Activated T-helper 2 cell treated with anti-CD3 and anti-CD28 coated beads, Interferon-gamma antibody, Interleukin-2, Interleukin-4, amounts not matched to agents 10 μg/mL and 5 μg/mL and 100 μg/mL, durations not matched to agents 14 hours and 24 hours and 36 hours (primary cell): ENCODE results near the gene SNX8. TPM values are rescaled to one million over a fixed set of nuclear protein-coding genes. Genes with fewer than 3 reads are reported as not detected.
A peak's percentile ranks its signal among the peaks of the same experiment; 100 is the strongest.

Source experiments
- DNase-seq: peaks from one replicate; pipeline ENCODE4 v3.0.0; 2021; ENCODE audit warnings: low spot score
- H3K27ac Mint-ChIP-seq: one replicate; pipeline ENCODE4 v1.8.0; 2021; ENCODE audit warnings: mixed read lengths
- H3K27me3 Mint-ChIP-seq: one replicate; pipeline ENCODE4 v1.8.0; 2021; ENCODE audit warnings: low read depth, mixed read lengths
- H3K36me3 Mint-ChIP-seq: one replicate; pipeline ENCODE4 v1.8.0; 2021; ENCODE audit warnings: low read depth, mixed read lengths
- H3K4me1 Mint-ChIP-seq: one replicate; pipeline ENCODE4 v1.8.0; 2021; ENCODE audit warnings: low read depth, mixed read lengths
- H3K4me3 Mint-ChIP-seq: one replicate; pipeline ENCODE4 v1.8.0; 2021; ENCODE audit warnings: low read depth, mild to moderate bottlenecking, moderate library complexity, mixed read lengths
- H3K9me3 Mint-ChIP-seq: one replicate; pipeline ENCODE4 v1.8.0; 2021; ENCODE audit warnings: mixed read lengths
- intact Hi-C: fragments of 100-400 bp; cut with micrococcal nuclease; formaldehyde crosslinking; loops from one replicate; pipeline ENCODE4 v1.15.1; 2023
- total RNA-seq: library from RNA; stranded (reverse); gene quantifications from 2 replicates; pipeline ENCODE4 v1.2.3, GENCODE V29; 2022

Gene SNX8
- total RNA-seq, 1 donor from 2014 or later = 38.7 TPM

DNA sequence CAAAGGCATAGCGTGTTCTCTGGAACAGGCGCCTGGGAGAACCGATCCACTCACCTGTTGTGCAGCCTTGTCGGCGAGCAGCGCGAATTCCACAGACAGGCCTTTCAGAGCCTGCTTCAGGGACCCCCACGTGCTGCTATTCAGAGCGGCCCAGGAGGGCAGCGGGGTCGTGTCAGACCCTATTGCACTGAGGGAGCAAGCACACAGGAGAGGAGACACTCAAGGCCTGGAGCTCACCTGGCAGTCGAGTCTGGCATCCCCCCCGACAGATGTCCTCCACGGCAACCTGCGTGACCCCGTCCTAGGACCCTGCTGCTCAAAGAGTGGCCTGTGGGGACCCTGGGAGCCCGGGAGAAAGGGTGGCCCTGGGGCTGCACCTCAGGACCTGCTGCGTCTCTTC, 51.1 kb downstream of the SNX8 start:
- no peak for DNase-seq
- Mint-ChIP-seq H3K27me3 (no peaks in the 10 kb centered on the region), H3K9me3 (no peaks in the 10 kb centered on the region), H3K27ac (no peak overlapping the region), H3K36me3 (peaks cover 4% of the 10 kb centered on the region), H3K4me3 (no peak overlapping the region), H3K4me1 (peaks cover 6% of the 10 kb centered on the region)
- intact Hi-C loops = no loop called here

GRCh38 chr7:2261611-2262010, 52.6 kb downstream of the SNX8 start:
- DNase-seq = no peak
- Mint-ChIP-seq H3K36me3 (peaks cover 7% of the 10 kb centered on the region), H3K4me3 (no peak overlapping the region), H3K9me3 (no peaks in the 10 kb centered on the region), H3K27ac (peak overlapping the region; percentile 68), H3K4me1 (peaks cover 6% of the 10 kb centered on the region), H3K27me3 (no peaks in the 10 kb centered on the region)
- intact Hi-C loops = no loop called here

DNA sequence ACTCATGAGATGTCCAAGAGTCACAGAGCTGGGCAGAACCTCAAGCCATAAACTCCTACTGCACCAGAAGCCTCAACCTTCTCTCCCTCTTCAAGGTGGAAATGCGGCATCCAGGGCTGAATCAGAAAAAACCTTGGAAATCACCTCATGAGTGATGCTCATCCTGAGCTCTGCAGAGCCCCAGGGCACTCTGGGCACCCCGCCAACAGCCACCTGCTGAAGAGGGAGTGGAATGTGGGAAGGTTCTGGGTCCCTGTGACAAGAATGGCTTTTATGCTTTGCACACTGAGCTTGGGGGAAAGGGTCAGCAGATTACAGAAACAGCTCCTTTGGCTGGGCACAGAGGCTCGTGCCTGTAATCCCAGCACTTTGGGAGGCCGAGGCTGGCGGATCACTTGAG, 53.4 kb downstream of the SNX8 start:
- no peaks in the 10 kb centered on the region for H3K9me3 Mint-ChIP-seq
- H3K36me3 Mint-ChIP-seq = peaks cover 7% of the 10 kb centered on the region
- H3K27me3 Mint-ChIP-seq = no peaks in the 10 kb centered on the region
- H3K27ac Mint-ChIP-seq = no peak overlapping the region
- intact Hi-C loops = no loop called here
- H3K4me3 Mint-ChIP-seq = no peak overlapping the region
- DNase-seq = no peak
- peaks cover 6% of the 10 kb centered on the region for H3K4me1 Mint-ChIP-seq

DNA sequence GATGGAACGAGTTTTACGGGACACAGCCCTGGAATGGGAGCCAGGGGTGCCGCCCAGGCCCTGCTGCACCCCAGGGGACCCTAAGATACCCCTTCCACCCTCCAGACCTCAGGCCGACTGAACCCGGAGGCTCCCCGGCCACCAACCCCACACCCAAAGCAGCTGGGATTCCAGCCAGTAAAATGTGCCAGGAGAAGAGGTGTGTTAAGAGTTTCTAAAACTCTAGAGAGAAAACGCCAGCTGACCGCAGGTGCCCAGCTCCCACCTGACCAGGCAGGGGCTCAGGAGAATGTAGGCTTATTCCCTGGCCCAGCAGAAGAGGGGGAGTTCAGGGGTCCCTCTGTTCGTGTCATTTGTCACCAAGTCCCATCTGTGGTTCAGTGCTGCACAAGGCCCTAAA, 54.8 kb downstream of the SNX8 start:
- Mint-ChIP-seq H3K27me3 (no peaks in the 10 kb centered on the region), H3K36me3 (peaks cover 7% of the 10 kb centered on the region), H3K4me3 (no peak overlapping the region), H3K9me3 (no peaks in the 10 kb centered on the region), H3K27ac (peak overlapping the region; percentile 34), H3K4me1 (peaks cover 7% of the 10 kb centered on the region)
- no peak for DNase-seq
- intact Hi-C loops = no loop called here

DNA sequence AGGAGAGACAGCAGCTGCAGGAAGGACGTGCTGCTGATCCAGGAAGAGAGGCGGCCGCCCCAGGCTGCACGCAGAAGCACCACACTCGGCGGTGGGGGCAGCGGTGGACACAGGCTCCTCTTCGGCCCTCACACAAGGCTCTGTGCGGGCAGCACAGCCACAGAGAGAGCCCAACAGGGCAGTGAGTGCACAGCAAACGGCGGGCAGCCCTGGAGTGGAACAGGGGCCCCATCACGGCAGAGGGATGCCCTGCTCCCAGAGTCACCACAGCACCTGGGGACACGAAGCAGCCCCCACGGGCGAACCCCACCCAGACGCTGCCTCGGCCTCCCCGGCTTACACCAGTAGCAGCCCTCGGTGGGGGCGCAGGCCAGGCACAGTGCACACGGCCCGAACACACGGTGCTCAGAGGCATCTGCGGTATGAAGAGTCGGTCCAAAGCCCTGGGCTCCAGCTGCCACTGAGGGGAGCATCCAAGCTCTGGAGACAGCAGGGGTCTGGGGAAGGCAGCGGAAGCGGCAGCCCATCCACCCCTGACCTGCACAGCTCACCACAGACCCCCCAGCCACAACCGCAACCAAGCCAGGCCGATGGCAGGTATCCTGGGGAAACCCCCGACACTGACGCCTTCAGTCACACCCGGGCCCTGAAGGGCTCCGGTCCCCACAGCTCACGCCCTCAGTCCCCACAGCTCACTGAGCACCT, 55.4 kb downstream of the SNX8 start:
- no peaks in the 10 kb centered on the region for H3K9me3 Mint-ChIP-seq
- H3K27me3 Mint-ChIP-seq = no peaks in the 10 kb centered on the region
- peaks cover 3% of the 10 kb centered on the region for H3K36me3 Mint-ChIP-seq
- intact Hi-C loops = no loop called here
- DNase-seq = no peak
- H3K4me1 Mint-ChIP-seq = peaks cover 7% of the 10 kb centered on the region
- no peak overlapping the region for H3K4me3 Mint-ChIP-seq
- no peak overlapping the region for H3K27ac Mint-ChIP-seq

DNA sequence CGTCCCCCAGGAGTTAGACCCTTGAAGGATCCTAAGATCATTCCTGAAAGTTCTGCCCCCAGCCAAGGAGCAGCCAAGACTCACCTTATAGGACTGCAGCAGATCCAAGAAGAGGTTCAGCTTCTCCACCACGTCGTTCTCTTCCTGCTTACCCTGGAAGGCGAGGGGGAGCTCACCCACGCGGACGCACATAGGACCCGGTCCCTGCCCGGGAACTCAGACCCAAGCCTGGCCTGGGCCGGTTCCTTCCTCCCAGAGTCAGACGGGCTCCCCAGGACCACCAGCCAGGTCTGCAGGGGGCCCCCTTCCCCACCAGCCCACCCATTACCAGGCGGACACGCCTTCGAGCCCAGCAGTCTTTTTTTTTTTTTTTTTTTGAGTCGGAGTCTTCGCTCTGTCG, 56.6 kb downstream of the SNX8 start:
- H3K4me1 Mint-ChIP-seq = peaks cover 7% of the 10 kb centered on the region
- no peak overlapping the region for H3K27ac Mint-ChIP-seq
- intact Hi-C loops = no loop called here
- no peaks in the 10 kb centered on the region for H3K9me3 Mint-ChIP-seq
- peaks cover 3% of the 10 kb centered on the region for H3K36me3 Mint-ChIP-seq
- DNase-seq = no peak
- H3K4me3 Mint-ChIP-seq = no peak overlapping the region
- no peaks in the 10 kb centered on the region for H3K27me3 Mint-ChIP-seq

DNA sequence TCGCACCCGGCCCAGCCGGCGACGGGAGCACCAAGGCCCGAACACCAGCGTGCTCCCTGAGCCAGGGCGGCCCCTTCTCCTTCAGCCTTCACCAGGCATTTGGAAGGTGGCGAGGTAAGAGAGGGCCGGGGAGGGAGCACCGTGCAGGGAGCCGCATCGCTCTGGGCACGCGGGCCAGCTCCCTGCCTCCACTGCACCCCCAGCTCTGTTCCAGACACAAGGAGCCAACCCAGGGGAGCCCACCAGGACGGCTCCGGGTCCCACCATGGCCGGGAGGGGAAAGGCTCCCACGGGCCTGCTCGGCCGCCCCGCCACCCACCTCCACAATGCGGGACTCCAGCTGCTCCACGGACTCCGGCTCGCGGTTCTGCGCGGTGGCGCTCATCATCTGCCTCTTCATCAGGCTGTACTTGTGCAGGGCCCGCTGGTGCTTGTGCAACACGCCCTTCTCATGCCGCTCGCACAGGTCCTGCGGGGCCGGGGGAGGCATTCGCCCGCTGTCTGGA, 57.1 kb downstream of the SNX8 start:
- intact Hi-C loops = no loop called here
- Mint-ChIP-seq H3K27me3 (no peaks in the 10 kb centered on the region), H3K36me3 (peaks cover 3% of the 10 kb centered on the region), H3K27ac (no peak overlapping the region), H3K4me1 (peaks cover 7% of the 10 kb centered on the region), H3K9me3 (no peaks in the 10 kb centered on the region), H3K4me3 (no peak overlapping the region)
- DNase-seq = no peak

GRCh38 chr7:2256306-2257045, 57.8 kb downstream of the SNX8 start:
- H3K36me3 Mint-ChIP-seq = peaks cover 3% of the 10 kb centered on the region
- no peak overlapping the region for H3K4me3 Mint-ChIP-seq
- intact Hi-C loops = no loop called here
- H3K4me1 Mint-ChIP-seq = peaks cover 2% of the 10 kb centered on the region
- no peak overlapping the region for H3K27ac Mint-ChIP-seq
- no peaks in the 10 kb centered on the region for H3K9me3 Mint-ChIP-seq
- DNase-seq = no peak
- H3K27me3 Mint-ChIP-seq = no peaks in the 10 kb centered on the region

- H3K36me3 Mint-ChIP-seq = peaks cover 5% of the 10 kb centered on the region
- H3K4me1 Mint-ChIP-seq = peaks cover 1% of the 10 kb centered on the region
- intact Hi-C loops = no loop called here
- no peaks in the 10 kb centered on the region for H3K9me3 Mint-ChIP-seq
- H3K27me3 Mint-ChIP-seq = no peaks in the 10 kb centered on the region
- DNase-seq = no peak
- no peak overlapping the region for H3K4me3 Mint-ChIP-seq
- no peak overlapping the region for H3K27ac Mint-ChIP-seq
These were observed 58.8 kb downstream of the SNX8 start for GRCh38 chr7:2255145-2256139.

- Mint-ChIP-seq H3K27me3 (no peaks in the 10 kb centered on the region), H3K9me3 (no peaks in the 10 kb centered on the region), H3K27ac (no peak overlapping the region), H3K4me1 (peaks cover 3% of the 10 kb centered on the region), H3K4me3 (no peak overlapping the region), H3K36me3 (peaks cover 6% of the 10 kb centered on the region)
- DNase-seq = no peak
- intact Hi-C loops = no loop called here
These were observed 59.7 kb downstream of the SNX8 start for GRCh38 chr7:2254429-2255144.

- no peaks in the 10 kb centered on the region for H3K27me3 Mint-ChIP-seq
- H3K27ac Mint-ChIP-seq = no peak overlapping the region
- H3K4me1 Mint-ChIP-seq = peaks cover 12% of the 10 kb centered on the region
- no peaks in the 10 kb centered on the region for H3K9me3 Mint-ChIP-seq
- peaks cover 8% of the 10 kb centered on the region for H3K36me3 Mint-ChIP-seq
- no peak overlapping the region for H3K4me3 Mint-ChIP-seq
- intact Hi-C loops = no loop called here
- DNase-seq = no peak
These were observed 60.6 kb downstream of the SNX8 start for GRCh38 chr7:2253525-2254244.

DNA sequence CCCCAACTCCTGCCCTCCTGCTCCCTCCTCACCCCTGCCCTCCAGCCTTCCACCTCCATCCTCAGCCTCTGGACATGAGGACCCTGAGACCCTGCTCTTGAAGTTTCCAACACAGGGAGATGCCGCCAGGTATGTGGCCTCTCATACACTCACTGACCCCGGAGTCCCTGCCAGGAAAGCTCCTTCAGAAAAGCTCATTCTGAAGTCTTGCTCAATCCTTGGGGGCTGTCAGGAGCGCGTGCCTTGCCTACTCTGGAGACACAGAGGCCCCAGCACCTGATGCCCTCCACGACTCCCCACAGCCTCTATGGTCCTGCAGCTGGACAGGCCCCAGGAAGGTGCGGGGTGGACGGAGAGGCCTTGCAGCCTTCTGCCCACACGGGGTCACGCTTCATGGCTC, 61.2 kb downstream of the SNX8 start:
- intact Hi-C loops = no loop called here
- Mint-ChIP-seq H3K9me3 (no peaks in the 10 kb centered on the region), H3K27ac (peak overlapping the region; percentile 69), H3K27me3 (no peaks in the 10 kb centered on the region), H3K36me3 (peaks cover 10% of the 10 kb centered on the region), H3K4me1 (peaks cover 17% of the 10 kb centered on the region), H3K4me3 (no peak overlapping the region)
- no peak for DNase-seq
